AG09309 (cell line): ENCODE results near the gene PPIL3.

Experiments
- DNase-seq: peaks from one replicate; pipeline ENCODE4 v3.0.0-alpha.2; 2010; ENCODE audit warnings: low read depth
- H3K4me3 ChIP-seq: 2 replicates; pipeline ENCODE4 v1.5.1; 2011; ENCODE audit warnings: mild to moderate bottlenecking, low read depth, low read length, moderate library complexity; ENCODE audit not compliant: control insufficient read depth
- TF ChIP-seq, protein P1 (sequence below): IDR thresholded peaks from 2 replicates; pipeline ENCODE4 v1.5.1; 2011; ENCODE audit warnings: mild to moderate bottlenecking, low read depth, low read length, inconsistent platforms; ENCODE audit not compliant: insufficient read depth, control insufficient read depth; ENCODE audit errors: missing control alignments

Gene PPIL3

DNA sequence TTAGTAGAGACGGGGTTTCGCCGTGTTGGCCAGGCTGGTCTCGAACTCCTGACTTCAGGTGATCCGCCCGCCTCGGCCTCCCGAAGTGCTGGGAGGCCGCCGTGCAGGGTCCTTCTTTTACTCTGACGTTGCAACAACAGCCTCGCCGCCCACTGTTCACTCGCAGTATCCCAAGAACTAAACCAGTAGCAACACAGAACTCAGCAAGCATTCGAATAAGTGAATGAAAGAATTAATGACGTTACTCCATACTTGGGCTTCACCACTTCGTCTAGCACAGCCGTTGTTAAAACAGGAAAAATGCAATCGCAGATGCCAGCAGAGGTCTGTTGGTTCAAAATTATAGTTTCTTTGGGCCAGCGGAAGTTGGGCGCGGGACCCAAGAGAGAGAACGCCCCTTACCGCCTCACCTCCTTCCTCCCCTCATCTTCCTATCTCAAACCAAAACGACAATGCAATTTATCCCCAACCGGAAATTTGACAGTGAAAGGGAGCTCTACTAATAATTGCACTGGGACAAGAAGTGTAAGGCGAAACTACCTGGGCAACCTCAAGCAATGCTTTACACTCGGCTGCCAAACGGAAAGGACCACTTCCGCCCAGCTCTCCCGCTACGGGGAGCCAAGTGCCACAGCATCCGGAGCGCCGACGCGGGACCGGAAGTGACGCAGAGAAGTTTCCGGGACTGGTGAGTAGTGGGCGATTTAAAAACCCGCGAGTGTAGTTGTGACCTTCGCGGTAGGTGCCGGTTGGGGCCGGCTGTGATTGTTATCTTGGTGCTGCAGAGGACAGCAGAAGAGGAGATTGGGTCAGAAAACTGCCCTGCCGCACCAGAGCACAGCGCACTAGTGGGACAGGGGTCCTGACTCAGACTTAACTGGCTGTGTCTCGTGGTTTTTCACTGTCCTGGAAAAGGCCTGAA lies at the start of gene PPIL3, which contains the start of gene NIF3L1:
PPIL3 (minus strand) TSS at position 374 of the 922 bp plus-strand sequence. CDS start 1,462 bp downstream, outside the sequence.
NIF3L1 (plus strand) TSS at position 668 of the 922 bp plus-strand sequence. CDS start 2,573 bp downstream, outside the sequence.
- DNase-seq = peak; percentile 85
- TF ChIP-seq, protein P1, sequence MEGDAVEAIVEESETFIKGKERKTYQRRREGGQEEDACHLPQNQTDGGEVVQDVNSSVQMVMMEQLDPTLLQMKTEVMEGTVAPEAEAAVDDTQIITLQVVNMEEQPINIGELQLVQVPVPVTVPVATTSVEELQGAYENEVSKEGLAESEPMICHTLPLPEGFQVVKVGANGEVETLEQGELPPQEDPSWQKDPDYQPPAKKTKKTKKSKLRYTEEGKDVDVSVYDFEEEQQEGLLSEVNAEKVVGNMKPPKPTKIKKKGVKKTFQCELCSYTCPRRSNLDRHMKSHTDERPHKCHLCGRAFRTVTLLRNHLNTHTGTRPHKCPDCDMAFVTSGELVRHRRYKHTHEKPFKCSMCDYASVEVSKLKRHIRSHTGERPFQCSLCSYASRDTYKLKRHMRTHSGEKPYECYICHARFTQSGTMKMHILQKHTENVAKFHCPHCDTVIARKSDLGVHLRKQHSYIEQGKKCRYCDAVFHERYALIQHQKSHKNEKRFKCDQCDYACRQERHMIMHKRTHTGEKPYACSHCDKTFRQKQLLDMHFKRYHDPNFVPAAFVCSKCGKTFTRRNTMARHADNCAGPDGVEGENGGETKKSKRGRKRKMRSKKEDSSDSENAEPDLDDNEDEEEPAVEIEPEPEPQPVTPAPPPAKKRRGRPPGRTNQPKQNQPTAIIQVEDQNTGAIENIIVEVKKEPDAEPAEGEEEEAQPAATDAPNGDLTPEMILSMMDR = peak; percentile 4
- peak within 1 kb of the TSS; percentile 58 for H3K4me3 ChIP-seq

GRCh38 chr2:200930947-200931626 lies 42.2 kb upstream of the PPIL3 start:
- no peak for DNase-seq
- TF ChIP-seq, protein P1 = no peak
- no peak overlapping the region for H3K4me3 ChIP-seq

DNA sequence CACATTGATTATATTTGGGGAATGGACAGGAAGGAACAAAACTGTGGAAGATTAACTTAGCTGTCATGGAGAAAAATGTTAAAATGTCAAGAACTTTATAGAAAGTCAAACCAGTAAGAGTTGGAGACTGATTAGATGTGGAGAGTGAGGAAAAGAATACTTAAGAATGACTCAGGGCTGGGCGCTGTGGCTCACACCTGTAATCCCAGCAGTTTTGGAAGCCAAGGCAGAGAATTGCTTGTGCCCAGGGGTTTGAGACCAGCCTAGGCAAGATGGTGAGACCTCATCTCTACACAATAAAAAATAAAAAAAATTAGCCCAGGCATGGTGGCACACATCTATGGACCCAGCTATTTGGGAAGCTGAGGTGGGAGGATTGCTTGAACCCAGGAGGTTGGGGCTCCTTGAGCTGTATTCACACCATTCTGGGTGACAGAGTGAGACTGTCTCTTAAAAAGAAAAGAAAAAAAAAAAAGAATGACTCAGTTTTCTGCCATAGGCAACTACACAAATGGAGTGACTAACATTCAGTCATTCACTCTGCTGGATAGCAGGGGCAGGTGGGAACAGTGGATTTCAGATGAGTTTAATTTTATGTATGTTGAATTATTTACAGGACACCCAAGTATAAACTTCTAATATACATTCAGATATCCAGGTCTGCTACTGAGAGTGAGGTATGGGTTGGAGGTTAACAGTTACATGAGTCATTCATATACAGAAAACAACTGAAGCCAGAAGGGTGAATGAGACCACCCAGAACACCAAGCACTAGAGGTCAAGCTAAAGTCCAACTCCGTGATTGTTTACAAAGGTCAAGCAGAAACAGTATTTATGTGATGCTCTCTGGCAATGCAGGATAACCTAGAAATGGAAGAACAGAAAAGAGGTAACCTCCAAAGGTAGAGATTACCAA lies 40.7 kb upstream of the PPIL3 start:
- TF ChIP-seq, protein P1 = no peak
- H3K4me3 ChIP-seq = no peak overlapping the region
- DNase-seq = no peak

GRCh38 chr2:200922439-200922838 lies 33.6 kb upstream of the PPIL3 start:
- no peak overlapping the region for H3K4me3 ChIP-seq
- no peak for DNase-seq
- TF ChIP-seq, protein P1 = no peak

- TF ChIP-seq, protein P1 = no peak
- H3K4me3 ChIP-seq = no peak overlapping the region
- peak; percentile 29 for DNase-seq
These were observed 24.8 kb upstream of the PPIL3 start for GRCh38 chr2:200913654-200914053.

DNA sequence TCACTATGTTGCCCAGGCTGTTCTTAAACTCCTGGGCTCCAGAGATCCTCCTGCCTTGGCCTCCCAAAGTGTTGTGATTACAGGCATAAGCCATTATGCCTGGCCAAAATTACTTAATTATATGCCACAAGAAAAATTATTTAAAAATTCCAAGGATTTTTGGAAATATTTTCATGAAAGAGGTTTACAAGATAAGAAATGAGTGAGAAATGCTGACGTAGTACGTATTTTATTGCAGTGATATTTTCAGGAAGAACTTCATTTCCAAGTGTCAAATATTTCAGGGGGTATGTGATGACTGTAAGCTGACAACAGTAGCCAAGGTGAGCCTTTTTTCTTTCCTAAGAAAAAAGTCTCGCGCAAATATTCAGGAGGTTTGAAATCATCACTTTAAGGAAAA lies 21.1 kb upstream of the PPIL3 start:
- TF ChIP-seq, protein P1 = no peak
- H3K4me3 ChIP-seq = no peak overlapping the region
- DNase-seq = no peak
